Lower leg skin (tissue), 3 donors: ENCODE data around the gene TANC1.

Source experiments
- POLR2A ChIP-seq, 2 donors: fragments of 450-650 bp; IDR thresholded peaks; one replicate each; pipeline ENCODE4 v1.6.1; 2016 to 2017; ENCODE audit warnings: antibody characterized with exemption in 2 of 2, mild to moderate bottlenecking in 1 of 2, moderate library complexity in 1 of 2
- TF ChIP-seq, protein P1 (sequence below), 3 donors: fragments of 450-650 bp; IDR thresholded peaks; one replicate each; pipeline ENCODE4 v1.5.1; 2016; ENCODE audit warnings: antibody characterized with exemption in 3 of 3, mild to moderate bottlenecking in 3 of 3, moderate library complexity in 2 of 3

DNA sequence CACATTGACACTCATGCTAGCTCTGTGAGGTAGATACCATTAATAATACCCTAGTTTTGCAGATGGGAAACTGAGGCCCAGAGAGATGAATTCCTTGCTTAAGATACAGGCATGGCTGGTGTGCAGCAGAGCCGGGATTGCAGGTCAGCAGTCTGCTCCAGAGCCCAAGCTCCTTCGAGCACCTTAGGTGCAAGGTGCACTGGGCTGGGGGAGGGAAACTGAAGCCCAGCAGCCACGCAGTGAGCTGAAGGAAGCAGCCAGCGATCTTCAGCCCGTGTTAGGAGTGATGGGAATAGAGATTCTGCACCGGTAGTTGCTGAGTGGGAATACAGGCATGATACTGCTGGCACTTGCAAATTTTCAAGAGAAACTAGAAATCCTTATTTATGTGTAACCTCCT, 50.6 kb downstream of the TANC1 start:
- TF ChIP-seq, protein P1, sequence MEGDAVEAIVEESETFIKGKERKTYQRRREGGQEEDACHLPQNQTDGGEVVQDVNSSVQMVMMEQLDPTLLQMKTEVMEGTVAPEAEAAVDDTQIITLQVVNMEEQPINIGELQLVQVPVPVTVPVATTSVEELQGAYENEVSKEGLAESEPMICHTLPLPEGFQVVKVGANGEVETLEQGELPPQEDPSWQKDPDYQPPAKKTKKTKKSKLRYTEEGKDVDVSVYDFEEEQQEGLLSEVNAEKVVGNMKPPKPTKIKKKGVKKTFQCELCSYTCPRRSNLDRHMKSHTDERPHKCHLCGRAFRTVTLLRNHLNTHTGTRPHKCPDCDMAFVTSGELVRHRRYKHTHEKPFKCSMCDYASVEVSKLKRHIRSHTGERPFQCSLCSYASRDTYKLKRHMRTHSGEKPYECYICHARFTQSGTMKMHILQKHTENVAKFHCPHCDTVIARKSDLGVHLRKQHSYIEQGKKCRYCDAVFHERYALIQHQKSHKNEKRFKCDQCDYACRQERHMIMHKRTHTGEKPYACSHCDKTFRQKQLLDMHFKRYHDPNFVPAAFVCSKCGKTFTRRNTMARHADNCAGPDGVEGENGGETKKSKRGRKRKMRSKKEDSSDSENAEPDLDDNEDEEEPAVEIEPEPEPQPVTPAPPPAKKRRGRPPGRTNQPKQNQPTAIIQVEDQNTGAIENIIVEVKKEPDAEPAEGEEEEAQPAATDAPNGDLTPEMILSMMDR (IDR thresholded peaks at IDR 0.05), result no peak
- no peak for TF ChIP-seq POLR2A (IDR thresholded peaks at IDR 0.05)
